ENCODE results near the gene KRTAP20-2. TPM values are rescaled to one million over a fixed set of nuclear protein-coding genes. Genes with fewer than 3 reads are reported as not detected.

KRTAP20-2 gene
- total RNA-seq, 1 experiment from 2014 or later = not detected

GRCh38 chr21:30615199-30615598, 19.8 kb upstream of the KRTAP20-2 start:
- no peaks in the 10 kb centered on the region for H3K4me1 ChIP-seq (ENCODE audit: control insufficient read depth, insufficient read depth, low read length)
- ATAC-seq (no peak), DNase-seq (ENCODE audit: low read depth, low spot score) (no peak)
- intact Hi-C loops (cut with micrococcal nuclease; ENCODE audit: unreplicated experiment) = no loop called here
- no peak overlapping the region for H3K27ac ChIP-seq (ENCODE audit: low read length)
- TF ChIP-seq, protein P1, sequence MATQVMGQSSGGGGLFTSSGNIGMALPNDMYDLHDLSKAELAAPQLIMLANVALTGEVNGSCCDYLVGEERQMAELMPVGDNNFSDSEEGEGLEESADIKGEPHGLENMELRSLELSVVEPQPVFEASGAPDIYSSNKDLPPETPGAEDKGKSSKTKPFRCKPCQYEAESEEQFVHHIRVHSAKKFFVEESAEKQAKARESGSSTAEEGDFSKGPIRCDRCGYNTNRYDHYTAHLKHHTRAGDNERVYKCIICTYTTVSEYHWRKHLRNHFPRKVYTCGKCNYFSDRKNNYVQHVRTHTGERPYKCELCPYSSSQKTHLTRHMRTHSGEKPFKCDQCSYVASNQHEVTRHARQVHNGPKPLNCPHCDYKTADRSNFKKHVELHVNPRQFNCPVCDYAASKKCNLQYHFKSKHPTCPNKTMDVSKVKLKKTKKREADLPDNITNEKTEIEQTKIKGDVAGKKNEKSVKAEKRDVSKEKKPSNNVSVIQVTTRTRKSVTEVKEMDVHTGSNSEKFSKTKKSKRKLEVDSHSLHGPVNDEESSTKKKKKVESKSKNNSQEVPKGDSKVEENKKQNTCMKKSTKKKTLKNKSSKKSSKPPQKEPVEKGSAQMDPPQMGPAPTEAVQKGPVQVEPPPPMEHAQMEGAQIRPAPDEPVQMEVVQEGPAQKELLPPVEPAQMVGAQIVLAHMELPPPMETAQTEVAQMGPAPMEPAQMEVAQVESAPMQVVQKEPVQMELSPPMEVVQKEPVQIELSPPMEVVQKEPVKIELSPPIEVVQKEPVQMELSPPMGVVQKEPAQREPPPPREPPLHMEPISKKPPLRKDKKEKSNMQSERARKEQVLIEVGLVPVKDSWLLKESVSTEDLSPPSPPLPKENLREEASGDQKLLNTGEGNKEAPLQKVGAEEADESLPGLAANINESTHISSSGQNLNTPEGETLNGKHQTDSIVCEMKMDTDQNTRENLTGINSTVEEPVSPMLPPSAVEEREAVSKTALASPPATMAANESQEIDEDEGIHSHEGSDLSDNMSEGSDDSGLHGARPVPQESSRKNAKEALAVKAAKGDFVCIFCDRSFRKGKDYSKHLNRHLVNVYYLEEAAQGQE (IDR thresholded peaks at IDR 0.05; ENCODE audit: insufficient read depth in 1 of 2, low read depth in 2 of 2, low read length in 1 of 2) = no peak
- TF ChIP-seq POLR2AphosphoS5 (IDR thresholded peaks at IDR 0.05; ENCODE audit: low read depth, low read length) = no peak
- POLR2A ChIA-PET = no interaction called here
- H3K36me3 ChIP-seq (ENCODE audit: control insufficient read depth, insufficient read depth, low read length) = no peaks in the 10 kb centered on the region
- BruUV-seq (replicated peaks) = no TSS peak
- CTCF ChIA-PET = no interaction called here
- H3K9me3 ChIP-seq (ENCODE audit: control insufficient read depth, insufficient read depth, low read depth, low read length) = no peaks in the 10 kb centered on the region
- no peak overlapping the region for H3K4me3 ChIP-seq (ENCODE audit: low read depth in 2 of 2, low read length in 2 of 2)
- no peaks in the 10 kb centered on the region for H3K27me3 ChIP-seq (ENCODE audit: control insufficient read depth, insufficient read depth, low read length)
- in situ Hi-C loops (cut with HindIII; ENCODE audit: low pct_unique_long_range_greater_than_20kb, low sequenced_read_pairs) = no loop called here

GRCh38 chr21:30616125-30616524, 18.9 kb upstream of the KRTAP20-2 start, which contains the start of gene KRTAP20-1:
KRTAP20-1 (plus strand) TSS chr21:30616425; CDS start chr21:30616455, 30 bp downstream.
- intact Hi-C loops (cut with micrococcal nuclease; ENCODE audit: unreplicated experiment) (no loop called here), in situ Hi-C loops (cut with HindIII; ENCODE audit: low pct_unique_long_range_greater_than_20kb, low sequenced_read_pairs) (no loop called here)
- H3K4me1 ChIP-seq (ENCODE audit: control insufficient read depth, insufficient read depth, low read length) = no peaks in the 10 kb centered on the region
- DNase-seq (ENCODE audit: low read depth, low spot score) = no peak
- H3K36me3 ChIP-seq (ENCODE audit: control insufficient read depth, insufficient read depth, low read length) = no peaks in the 10 kb centered on the region
- H3K27me3 ChIP-seq (ENCODE audit: control insufficient read depth, insufficient read depth, low read length) = no peaks in the 10 kb centered on the region
- ChIA-PET POLR2A (no interaction called here), CTCF (no interaction called here)
- H3K4me3 ChIP-seq (ENCODE audit: low read depth in 2 of 2, low read length in 2 of 2) = no peak within 1 kb of the TSS
- no TSS peak for BruUV-seq (replicated peaks)
- H3K27ac ChIP-seq (ENCODE audit: low read length) = no peak within 1 kb of the TSS
- no peaks in the 10 kb centered on the region for H3K9me3 ChIP-seq (ENCODE audit: control insufficient read depth, insufficient read depth, low read depth, low read length)
- TF ChIP-seq SIN3A (IDR thresholded peaks at IDR 0.05; ENCODE audit: borderline replicate concordance, insufficient read depth, low read depth, low read length) = no peak
- no peak for ATAC-seq

DNA sequence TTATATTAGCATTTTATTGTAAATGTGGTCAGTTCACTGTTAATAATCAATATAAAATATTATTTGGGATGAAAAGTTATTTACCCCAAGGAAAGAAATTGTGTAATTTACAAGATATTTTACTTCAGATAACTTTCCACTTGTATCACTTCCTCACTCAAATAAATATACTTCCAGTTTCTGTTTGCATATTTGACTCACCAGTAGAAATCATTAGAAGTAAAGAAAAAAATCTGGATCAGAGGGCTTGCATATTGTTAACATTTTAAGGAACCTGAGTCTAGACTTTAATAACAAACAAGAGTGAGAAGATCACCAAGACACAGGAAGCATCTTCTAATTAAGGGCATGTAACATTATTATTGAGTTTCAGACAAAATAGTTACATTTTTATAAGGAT, 14.9 kb upstream of the KRTAP20-2 start:
- no TSS peak for BruUV-seq (replicated peaks)
- in situ Hi-C loops (cut with HindIII; ENCODE audit: low pct_unique_long_range_greater_than_20kb, low sequenced_read_pairs) (no loop called here), intact Hi-C loops (cut with micrococcal nuclease; ENCODE audit: unreplicated experiment) (no loop called here)
- no peak overlapping the region for H3K27ac ChIP-seq (ENCODE audit: low read length)
- no peaks in the 10 kb centered on the region for H3K9me3 ChIP-seq (ENCODE audit: control insufficient read depth, insufficient read depth, low read depth, low read length)
- ChIA-PET CTCF (no interaction called here), POLR2A (no interaction called here)
- no peaks in the 10 kb centered on the region for H3K27me3 ChIP-seq (ENCODE audit: control insufficient read depth, insufficient read depth, low read length)
- TF ChIP-seq, protein P2, sequence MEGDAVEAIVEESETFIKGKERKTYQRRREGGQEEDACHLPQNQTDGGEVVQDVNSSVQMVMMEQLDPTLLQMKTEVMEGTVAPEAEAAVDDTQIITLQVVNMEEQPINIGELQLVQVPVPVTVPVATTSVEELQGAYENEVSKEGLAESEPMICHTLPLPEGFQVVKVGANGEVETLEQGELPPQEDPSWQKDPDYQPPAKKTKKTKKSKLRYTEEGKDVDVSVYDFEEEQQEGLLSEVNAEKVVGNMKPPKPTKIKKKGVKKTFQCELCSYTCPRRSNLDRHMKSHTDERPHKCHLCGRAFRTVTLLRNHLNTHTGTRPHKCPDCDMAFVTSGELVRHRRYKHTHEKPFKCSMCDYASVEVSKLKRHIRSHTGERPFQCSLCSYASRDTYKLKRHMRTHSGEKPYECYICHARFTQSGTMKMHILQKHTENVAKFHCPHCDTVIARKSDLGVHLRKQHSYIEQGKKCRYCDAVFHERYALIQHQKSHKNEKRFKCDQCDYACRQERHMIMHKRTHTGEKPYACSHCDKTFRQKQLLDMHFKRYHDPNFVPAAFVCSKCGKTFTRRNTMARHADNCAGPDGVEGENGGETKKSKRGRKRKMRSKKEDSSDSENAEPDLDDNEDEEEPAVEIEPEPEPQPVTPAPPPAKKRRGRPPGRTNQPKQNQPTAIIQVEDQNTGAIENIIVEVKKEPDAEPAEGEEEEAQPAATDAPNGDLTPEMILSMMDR (IDR thresholded peaks at IDR 0.05) = no peak
- TF ChIP-seq POLR2AphosphoS5 (IDR thresholded peaks at IDR 0.05; ENCODE audit: low read depth, low read length) = no peak
- no peak for TF ChIP-seq TCF7L2 (IDR thresholded peaks at IDR 0.05; ENCODE audit: low read depth, low read length)
- TF ChIP-seq, protein P1 (IDR thresholded peaks at IDR 0.05; ENCODE audit: insufficient read depth in 1 of 2, low read depth in 2 of 2, low read length in 1 of 2) = no peak
- TF ChIP-seq SIN3A (IDR thresholded peaks at IDR 0.05; ENCODE audit: borderline replicate concordance, insufficient read depth, low read depth, low read length) = no peak
- DNase-seq (ENCODE audit: low read depth, low spot score) (no peak), ATAC-seq (no peak)
- H3K4me1 ChIP-seq (ENCODE audit: control insufficient read depth, insufficient read depth, low read length) = no peaks in the 10 kb centered on the region
- no peak overlapping the region for H3K4me3 ChIP-seq (ENCODE audit: low read depth in 2 of 2, low read length in 2 of 2)
- no peaks in the 10 kb centered on the region for H3K36me3 ChIP-seq (ENCODE audit: control insufficient read depth, insufficient read depth, low read length)
